GM21576 (cell line): ENCODE measurements around the gene NCK1.
"Not testable (repeated sequence)": the region's sequence is repeated elsewhere in the genome, so short reads cannot be mapped to it uniquely, and the experiment has no call there.

Experiments
- ATAC-seq: cut with Tn5 transposase; IDR thresholded peaks from one replicate; pipeline ENCODE4 v1.9.1; 2021; ENCODE audit warnings: mild to moderate bottlenecking, moderate library complexity; ENCODE audit not compliant: unreplicated experiment

NCK1 gene

GRCh38 chr3:136982033-136982432, 120.0 kb downstream of the NCK1 start:
- no peak for ATAC-seq

- ATAC-seq: no peak
These were observed 120.6 kb downstream of the NCK1 start for GRCh38 chr3:136982520-136983138.

- no peak for ATAC-seq
These were observed 122.8 kb downstream of the NCK1 start for GRCh38 chr3:136984837-136985236.

- ATAC-seq: not testable (repeated sequence)
These were observed 125.5 kb downstream of the NCK1 start for GRCh38 chr3:136987398-136987980.

- no peak for ATAC-seq
These were observed 126.6 kb downstream of the NCK1 start for GRCh38 chr3:136988651-136989050.

GRCh38 chr3:136989781-136990524, 127.9 kb downstream of the NCK1 start:
- ATAC-seq: no peak

GRCh38 chr3:136990826-136991225, 128.8 kb downstream of the NCK1 start:
- no peak for ATAC-seq

- no peak for ATAC-seq
These were observed 130.1 kb downstream of the NCK1 start for GRCh38 chr3:136992115-136992514.

GRCh38 chr3:136994772-136995516, 132.9 kb downstream of the NCK1 start:
- no peak for ATAC-seq

- no peak for ATAC-seq
These were observed 133.6 kb downstream of the NCK1 start for GRCh38 chr3:136995652-136996051.
